HepG2 (cell line): ENCODE data around the gene AFF1.
"Not testable (repeated sequence)": the region's sequence is repeated elsewhere in the genome, so short reads cannot be mapped to it uniquely, and the experiment has no call there.

Experiments used
- ATF6 ChIP-seq: sonication (generic); formaldehyde crosslinking; conservative IDR thresholded peaks from 2 replicates; pipeline ENCODE4 v1.4.0; 2020; ENCODE audit warnings: missing genetic modification reagents
- BRCA1 ChIP-seq: sonication (generic); formaldehyde crosslinking; IDR thresholded peaks from 2 replicates; pipeline ENCODE4 v1.4.0; 2020; ENCODE audit warnings: missing genetic modification reagents
- CTCF ChIP-seq: sonication (generic); formaldehyde crosslinking; IDR thresholded peaks from 2 replicates; pipeline ENCODE4 v1.5.0; 2020; ENCODE audit warnings: mild to moderate bottlenecking, missing genetic modification reagents, moderate library complexity
- HDAC2 ChIP-seq: sonication (generic); formaldehyde crosslinking; IDR thresholded peaks from 2 replicates; pipeline ENCODE4 v1.4.0; 2020; ENCODE audit warnings: missing genetic modification reagents
- ISL2 ChIP-seq: sonication (generic); formaldehyde crosslinking; IDR thresholded peaks from 2 replicates; pipeline ENCODE4 v1.5.0; 2020; ENCODE audit warnings: missing genetic modification reagents
- MXI1 ChIP-seq: IDR thresholded peaks from 3 replicates; pipeline ENCODE4 v1.6.1; 2012; ENCODE audit warnings: low read depth, low read length, inconsistent platforms, borderline replicate concordance
- POLR2A ChIP-seq, 2 experiments: IDR thresholded peaks; 2 replicates each; pipeline ENCODE4 v1.6.1; 2011; ENCODE audit warnings: low read depth in 2 of 2, low read length in 2 of 2, mild to moderate bottlenecking in 1 of 2, moderate library complexity in 1 of 2; ENCODE audit not compliant: insufficient read depth in 1 of 2
- POLR2AphosphoS5 ChIP-seq: IDR thresholded peaks from 2 replicates; pipeline ENCODE4 v1.6.1; 2012; ENCODE audit warnings: low read depth, low read length
- RCOR2 ChIP-seq: IDR thresholded peaks from 2 replicates; pipeline ENCODE4 v1.6.1; 2016; ENCODE audit warnings: missing biosample characterization, missing genetic modification reagents
- REST ChIP-seq, 2 experiments: IDR thresholded peaks; 2 replicates each; pipeline ENCODE4 v1.6.1; 2011 to 2012; ENCODE audit warnings: low read length in 2 of 2, borderline replicate concordance in 1 of 2, low read depth in 1 of 2, mild to moderate bottlenecking in 1 of 2, moderate library complexity in 1 of 2
- SMAD1 ChIP-seq: sonication (generic); formaldehyde crosslinking; IDR thresholded peaks from 2 replicates; pipeline ENCODE4 v1.4.0; 2020; ENCODE audit warnings: missing genetic modification reagents, low read depth, mild to moderate bottlenecking, borderline replicate concordance
- TF ChIP-seq, protein P1 (sequence below): sonication (generic); formaldehyde crosslinking; IDR thresholded peaks from 2 replicates; pipeline ENCODE4 v1.4.0; 2020; ENCODE audit warnings: mild to moderate bottlenecking, missing genetic modification reagents

DNA sequence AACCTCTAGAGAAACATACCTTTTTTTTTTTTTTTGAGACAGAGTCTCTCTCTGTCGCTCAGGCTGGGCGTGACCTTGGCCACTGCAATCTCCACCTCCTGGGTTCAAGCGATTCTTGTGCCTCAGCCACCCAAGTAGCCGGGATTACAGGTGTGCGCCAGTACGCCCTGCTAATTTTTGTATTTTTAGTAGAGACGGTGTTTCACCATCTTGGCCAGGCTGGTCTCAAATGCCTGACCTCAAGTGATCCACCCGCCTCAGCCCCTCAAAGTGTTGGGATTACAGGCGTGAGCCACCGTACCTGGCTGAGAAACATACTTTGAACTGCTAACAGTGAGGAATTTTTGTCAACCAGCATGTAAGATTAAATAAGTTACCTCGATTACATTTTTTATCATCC is 150.9 kb downstream of the AFF1 start:
- TF ChIP-seq POLR2A (IDR thresholded peaks at IDR 0.05; ENCODE audit: insufficient read depth in 1 of 2, low read depth in 2 of 2, low read length in 2 of 2); ATF6; SMAD1 (CRISPR knock-in tag); POLR2AphosphoS5; REST (IDR thresholded peaks at IDR 0.05; ENCODE audit: borderline replicate concordance in 1 of 2, low read depth in 1 of 2, low read length in 2 of 2); CTCF (CRISPR knock-in tag); ISL2; HDAC2 (CRISPR knock-in tag); BRCA1 (CRISPR knock-in tag); MXI1; RCOR2 (CRISPR knock-in tag): not testable (repeated sequence)
- TF ChIP-seq, protein P1, sequence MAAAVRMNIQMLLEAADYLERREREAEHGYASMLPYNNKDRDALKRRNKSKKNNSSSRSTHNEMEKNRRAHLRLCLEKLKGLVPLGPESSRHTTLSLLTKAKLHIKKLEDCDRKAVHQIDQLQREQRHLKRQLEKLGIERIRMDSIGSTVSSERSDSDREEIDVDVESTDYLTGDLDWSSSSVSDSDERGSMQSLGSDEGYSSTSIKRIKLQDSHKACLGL: not testable (repeated sequence)
